Neutrophil (primary cell): ENCODE data around the gene TNNI3.
A peak's percentile ranks its signal among the peaks of the same experiment; 100 is the strongest.

Experiments
- H3K27ac ChIP-seq: fragments of 200-600 bp; sonication (generic); 2 replicates; pipeline ENCODE4 v1.5.1; 2016; ENCODE audit warnings: mild to moderate bottlenecking, moderate library complexity
- H3K27me3 ChIP-seq: fragments of 200-600 bp; sonication (generic); 2 replicates; pipeline ENCODE4 v1.6.0; 2016; ENCODE audit warnings: mild to moderate bottlenecking
- H3K36me3 ChIP-seq: fragments of 200-600 bp; sonication (generic); 2 replicates; pipeline ENCODE4 v1.5.1; 2017
- H3K4me1 ChIP-seq, 2 experiments: fragments of 200-600 bp in 1 of 2; sonication (generic) in 1 of 2; 1 replicate in 1 of 2; 2 replicates in 1 of 2; pipeline versions ENCODE4 v1.5.1 to v1.6.1; 2013 to 2016; ENCODE audit warnings: low read depth in 1 of 2, low read length in 1 of 2, mild to moderate bottlenecking in 1 of 2, moderate library complexity in 1 of 2; ENCODE audit not compliant: control insufficient read depth in 1 of 2, insufficient read depth in 1 of 2
- H3K4me3 ChIP-seq, 2 experiments: fragments of 200-600 bp in 1 of 2; sonication (generic) in 1 of 2; 1 replicate in 1 of 2; 2 replicates in 1 of 2; pipeline ENCODE4 v1.5.1; 2013 to 2016; ENCODE audit warnings: low read depth in 1 of 2, low read length in 1 of 2, mild to moderate bottlenecking in 1 of 2, moderate library complexity in 1 of 2
- H3K9me3 ChIP-seq: fragments of 200-600 bp; sonication (generic); 2 replicates; pipeline ENCODE4 v1.5.1; 2016
- CTCF ChIP-seq: fragments of 200-600 bp; sonication (generic); IDR thresholded peaks from 2 replicates; pipeline ENCODE4 v1.5.1; 2016; ENCODE audit warnings: antibody characterized with exemption

TNNI3 gene

GRCh38 chr19:55118401-55118991, 39.0 kb downstream of the TNNI3 start:
- peak overlapping the region; percentile 75 to 82 for H3K4me3 ChIP-seq
- H3K27ac ChIP-seq, result peak overlapping the region; percentile 88
- no peaks in the 10 kb centered on the region for H3K9me3 ChIP-seq
- H3K36me3 ChIP-seq, result peaks cover 6% of the 10 kb centered on the region
- H3K27me3 ChIP-seq, result peaks cover 14% of the 10 kb centered on the region
- H3K4me1 ChIP-seq, result peaks cover 39 to 46% of the 10 kb centered on the region in 2 experiments
- TF ChIP-seq CTCF, result no peak

- peaks cover 7% of the 10 kb centered on the region for H3K36me3 ChIP-seq
- peaks cover 39 to 46% of the 10 kb centered on the region in 2 experiments for H3K4me1 ChIP-seq
- TF ChIP-seq CTCF, result peak; percentile 50
- H3K27ac ChIP-seq, result peak overlapping the region; percentile 88
- H3K4me3 ChIP-seq, result peak overlapping the region; percentile 75 to 82
- H3K27me3 ChIP-seq, result peaks cover 7% of the 10 kb centered on the region
- no peaks in the 10 kb centered on the region for H3K9me3 ChIP-seq
These were observed 39.7 kb downstream of the TNNI3 start for GRCh38 chr19:55117663-55118391.

- peaks cover 39 to 46% of the 10 kb centered on the region in 2 experiments for H3K4me1 ChIP-seq
- H3K9me3 ChIP-seq, result no peaks in the 10 kb centered on the region
- H3K27ac ChIP-seq, result peak within 1 kb of the TSS; percentile 88
- peak within 1 kb of the TSS; percentile 82 for H3K4me3 ChIP-seq
- no peak for TF ChIP-seq CTCF
- peaks cover 15% of the 10 kb centered on the region for H3K36me3 ChIP-seq
- no peaks in the 10 kb centered on the region for H3K27me3 ChIP-seq
These were observed 40.5 kb downstream of the TNNI3 start, which contains the start of gene PPP1R12C for GRCh38 chr19:55116859-55117662. PPP1R12C (minus strand) TSS chr19:55117637; CDS start chr19:55117543, 94 bp downstream.

- peaks cover 39 to 46% of the 10 kb centered on the region in 2 experiments for H3K4me1 ChIP-seq
- TF ChIP-seq CTCF, result no peak
These were observed 41.2 kb downstream of the TNNI3 start for GRCh38 chr19:55116232-55116858.

GRCh38 chr19:55115446-55116065, 42.0 kb downstream of the TNNI3 start:
- Histone ChIP-seq H3K27me3 (no peaks in the 10 kb centered on the region), H3K27ac (peak overlapping the region; percentile 88), H3K36me3 (peaks cover 26% of the 10 kb centered on the region), H3K4me3 (peak overlapping the region; percentile 82), H3K4me1 (peaks cover 39 to 45% of the 10 kb centered on the region in 2 experiments), H3K9me3 (no peaks in the 10 kb centered on the region)
- no peak for TF ChIP-seq CTCF

More at GRCh38 chr19:55116232-55116858, 41.2 kb downstream of the TNNI3 start:
- no peaks in the 10 kb centered on the region for H3K27me3 ChIP-seq
- peak overlapping the region; percentile 82 for H3K4me3 ChIP-seq
- H3K27ac ChIP-seq, result peak overlapping the region; percentile 88
- peaks cover 22% of the 10 kb centered on the region for H3K36me3 ChIP-seq
- H3K9me3 ChIP-seq, result no peaks in the 10 kb centered on the region
